GM12801 (cell line): ENCODE data around the gene CGB1.

ENCODE experiments used
- CTCF ChIP-seq: IDR thresholded peaks from one replicate; pipeline ENCODE4 v1.5.1; 2011; ENCODE audit warnings: control low read depth; ENCODE audit not compliant: insufficient read length; ENCODE audit errors: extremely low read depth

The CGB1 gene

GRCh38 chr19:49064768-49065611, 28.3 kb upstream of the CGB1 start, which contains the start of gene NTF4:
Gene NTF4, minus strand, starts transcription at chr19:49064818. Its CDS starts 2,821 bp downstream, at chr19:49061997.
- TF ChIP-seq CTCF: no peak

GRCh38 chr19:49064029-49064629, 27.4 kb upstream of the CGB1 start:
- TF ChIP-seq CTCF: no peak

GRCh38 chr19:49061445-49061844, 24.8 kb upstream of the CGB1 start:
- no peak for TF ChIP-seq CTCF

- TF ChIP-seq CTCF: no peak
These were observed 24.3 kb upstream of the CGB1 start for GRCh38 chr19:49061000-49061399.

GRCh38 chr19:49059053-49059452, 22.4 kb upstream of the CGB1 start:
- TF ChIP-seq CTCF: no peak

- no peak for TF ChIP-seq CTCF
These were observed 21.9 kb upstream of the CGB1 start for GRCh38 chr19:49058562-49058961.

- no peak for TF ChIP-seq CTCF
These were observed 21.0 kb upstream of the CGB1 start, which contains the start of gene CGB7 for GRCh38 chr19:49057636-49058234. Gene CGB7, minus strand, starts transcription at chr19:49057749. Its CDS starts 2,374 bp downstream, at chr19:49055375.
